ENCODE results near the gene NYAP2. TPM values are rescaled to one million over a fixed set of nuclear protein-coding genes. Genes with fewer than 3 reads are reported as not detected.

The NYAP2 gene
- total RNA-seq, 8 experiments from 2014 or later: 0.13 to 9.2 (median 3.4) TPM

DNA sequence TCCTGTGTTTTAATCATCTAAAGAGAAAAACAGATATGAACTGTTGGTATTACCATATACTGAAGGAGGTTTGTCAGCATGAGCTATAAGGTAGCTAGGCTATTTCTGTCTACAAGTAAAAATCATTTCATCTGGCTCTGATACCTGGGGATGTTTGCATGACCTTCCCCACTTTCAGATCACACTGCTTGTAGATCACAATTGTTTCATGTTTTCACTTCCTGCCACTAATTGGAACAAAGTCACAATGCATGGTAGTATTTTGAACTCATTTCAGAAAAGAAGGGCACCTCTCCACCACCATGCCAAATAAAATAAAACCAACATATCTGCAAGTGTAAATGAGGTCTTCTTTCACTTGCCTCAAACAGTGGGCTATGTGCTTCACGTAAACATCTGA, 37.8 kb downstream of the NYAP2 start:
- peaks cover 9 to 19% of the 10 kb centered on the region in 2 donors for H3K4me1 ChIP-seq (replicated peaks in 1 of 2)
- H3K27ac ChIP-seq: no peak overlapping the region
- in situ Hi-C loops (cut with MboI; ENCODE audit: low pct_unique_long_range_greater_than_20kb in 2 of 9, low sequenced_read_pairs in 9 of 9, unreplicated experiment in 9 of 9): no loop called here
- ATAC-seq (replicated peaks in 6 of 8): no peak
- WGBS, 10 experiments: 0 to 83% (median 83%) methylated on average over 1 of the region's 1 CpG; no CpG with 5 or more reads in 7 of the 10 experiments
- no peak overlapping the region for H3K4me3 ChIP-seq

DNA sequence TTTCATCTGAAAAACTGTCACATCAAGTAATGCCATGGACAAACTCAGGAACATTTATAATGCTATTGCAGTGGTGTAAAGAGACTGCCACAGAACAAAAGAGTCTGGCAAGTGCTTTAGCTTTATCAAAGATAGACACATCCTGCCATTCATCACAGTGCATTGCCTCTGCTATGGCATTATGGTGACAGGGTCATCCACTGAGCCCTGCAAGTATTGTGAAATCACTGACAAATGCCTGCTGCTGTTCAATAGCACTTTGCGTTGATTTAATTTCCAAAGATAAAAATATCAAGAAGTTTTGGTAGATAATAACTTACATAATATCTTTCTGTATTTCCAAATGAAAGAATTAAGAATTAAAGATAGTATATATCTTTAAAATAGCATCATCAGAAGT, 38.7 kb downstream of the NYAP2 start:
- H3K27ac ChIP-seq: no peak overlapping the region
- in situ Hi-C loops (cut with MboI; ENCODE audit: low pct_unique_long_range_greater_than_20kb in 2 of 9, low sequenced_read_pairs in 9 of 9, unreplicated experiment in 9 of 9): no loop called here
- 60 to 100% (median 86%) methylated on average over 1 of the region's 1 CpG; no CpG with 5 or more reads in 3 of the 10 experiments for WGBS, 10 experiments
- no peak overlapping the region for H3K4me3 ChIP-seq
- peaks cover 9 to 21% of the 10 kb centered on the region in 2 donors for H3K4me1 ChIP-seq (replicated peaks in 1 of 2)
- ATAC-seq (replicated peaks in 6 of 8): peak in 5 of 8 experiments; percentile 81 to 91 (median 85)

DNA sequence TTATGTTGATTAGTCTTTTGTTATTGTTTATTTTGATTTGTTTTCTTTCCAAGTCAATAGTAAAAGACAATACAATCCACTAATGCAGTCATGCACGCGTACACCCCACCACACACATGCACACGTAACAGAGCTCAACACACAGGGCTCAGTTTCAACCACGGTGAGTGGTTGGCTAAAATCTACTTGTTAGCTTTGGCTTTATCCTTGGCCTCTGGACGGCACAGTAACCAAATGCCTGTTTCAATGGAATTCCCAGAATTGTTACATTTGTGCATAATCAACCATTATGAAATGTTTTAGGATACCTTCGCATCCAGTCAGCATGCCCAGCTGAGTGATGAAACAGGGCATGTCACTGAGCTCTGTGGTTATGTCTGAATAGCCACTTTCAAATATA, 53.2 kb downstream of the NYAP2 start:
- in situ Hi-C loops (cut with MboI; ENCODE audit: low pct_unique_long_range_greater_than_20kb in 2 of 9, low sequenced_read_pairs in 9 of 9, unreplicated experiment in 9 of 9): no loop called here
- Histone ChIP-seq H3K4me3 (no peak overlapping the region), H3K27ac (no peak overlapping the region), H3K4me1 (replicated peaks in 1 of 2) (peaks cover 6 to 38% of the 10 kb centered on the region in 2 donors)
- WGBS, 10 experiments: 47 to 83% (median 76%) methylated on average over 1 to 6 of the region's 6 CpGs
- ATAC-seq (replicated peaks in 6 of 8): no peak

DNA sequence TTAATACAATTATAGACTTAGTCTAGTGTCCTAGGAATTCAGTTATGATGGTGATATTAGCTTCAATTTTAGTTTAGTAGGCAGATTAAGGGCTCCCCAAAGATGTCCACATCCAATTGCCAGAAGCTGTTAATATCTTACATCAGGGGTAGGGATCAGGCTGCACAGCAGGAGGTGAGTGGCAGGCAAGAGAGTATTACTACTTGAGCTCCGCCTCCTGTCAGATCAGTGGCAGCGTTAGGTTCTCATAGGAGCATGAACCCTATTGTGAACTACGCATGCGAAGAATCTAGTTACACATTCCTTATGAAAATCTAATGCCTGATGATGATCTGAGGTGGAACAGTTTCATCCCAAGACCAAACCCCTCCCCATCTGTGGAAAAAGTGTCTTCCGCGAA, 54.9 kb downstream of the NYAP2 start:
- in situ Hi-C loops (cut with MboI; ENCODE audit: low pct_unique_long_range_greater_than_20kb in 2 of 9, low sequenced_read_pairs in 9 of 9, unreplicated experiment in 9 of 9): no loop called here
- Histone ChIP-seq H3K4me1 (replicated peaks in 1 of 2) (peaks cover 0 to 36% of the 10 kb centered on the region in 2 donors), H3K4me3 (no peak overlapping the region), H3K27ac (no peak overlapping the region)
- ATAC-seq (replicated peaks in 6 of 8): no peak
- 75 to 100% (median 91%) methylated on average over 1 to 6 of the region's 6 CpGs; no CpG with 5 or more reads in 3 of the 10 experiments for WGBS, 10 experiments

DNA sequence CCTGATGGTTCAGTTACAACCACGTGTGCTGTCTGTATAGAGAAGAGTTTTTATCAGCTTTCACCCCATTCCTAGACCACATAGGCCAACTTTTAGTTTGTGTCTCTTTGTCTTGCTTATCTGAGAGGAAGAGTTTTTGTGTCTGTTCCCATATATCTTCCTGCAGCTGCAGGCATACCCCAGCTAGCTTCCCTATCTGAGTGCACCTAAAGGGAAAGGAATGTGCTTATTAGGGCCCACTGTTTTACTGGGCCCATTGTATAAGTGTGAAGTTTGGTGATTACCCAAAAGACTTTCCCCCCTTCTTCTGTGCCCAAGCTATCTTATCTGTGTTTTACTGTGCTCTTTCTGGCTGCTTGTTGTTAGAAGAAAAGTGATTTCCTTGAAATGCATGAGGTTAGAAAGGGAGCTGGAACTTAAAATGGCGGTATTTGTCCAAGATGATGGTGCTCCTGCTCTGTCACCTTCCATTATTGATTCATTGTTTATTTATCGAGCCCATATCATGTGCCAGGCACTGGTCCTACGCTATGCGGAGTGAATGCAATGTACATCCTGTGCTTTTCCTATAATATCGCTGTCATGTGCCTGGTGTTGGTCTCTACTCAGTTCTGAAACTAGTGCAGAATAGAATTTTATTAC, 57.2 kb downstream of the NYAP2 start:
- 17 to 89% (median 78%) methylated on average over 1 to 6 of the region's 6 CpGs; no CpG with 5 or more reads in 1 of the 10 experiments for WGBS, 10 experiments
- Histone ChIP-seq H3K4me3 (no peak overlapping the region), H3K27ac (peak overlapping the region in 1 of 2 donors; percentile 33), H3K4me1 (replicated peaks in 1 of 2) (peaks cover 0 to 36% of the 10 kb centered on the region in 2 donors)
- in situ Hi-C loops (cut with MboI; ENCODE audit: low pct_unique_long_range_greater_than_20kb in 2 of 9, low sequenced_read_pairs in 9 of 9, unreplicated experiment in 9 of 9): no loop called here
- peak in 1 of 8 experiments; percentile 21 for ATAC-seq (replicated peaks in 6 of 8)

DNA sequence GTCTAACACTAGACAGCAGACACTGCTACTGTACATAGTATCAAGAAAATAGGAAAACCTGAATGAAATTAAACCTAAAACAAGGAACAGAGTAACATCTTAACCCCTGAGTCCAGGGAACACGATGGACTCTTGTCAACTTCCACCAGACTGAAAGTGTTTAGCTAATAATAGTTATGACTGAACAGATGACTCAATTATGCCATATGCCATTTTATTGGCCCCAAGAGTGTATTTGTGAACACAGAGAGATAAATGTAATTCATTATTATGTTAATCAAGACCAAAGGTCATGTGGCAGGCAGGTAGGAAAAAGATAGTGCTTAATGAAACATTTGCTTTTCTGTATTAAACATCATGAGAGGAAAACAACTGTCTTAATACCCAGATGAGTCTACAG, 58.0 kb downstream of the NYAP2 start:
- in situ Hi-C loops (cut with MboI; ENCODE audit: low pct_unique_long_range_greater_than_20kb in 2 of 9, low sequenced_read_pairs in 9 of 9, unreplicated experiment in 9 of 9): no loop called here
- peaks cover 2 to 42% of the 10 kb centered on the region in 2 donors for H3K4me1 ChIP-seq (replicated peaks in 1 of 2)
- WGBS, 10 experiments: 0 to 100% (median 22%) methylated on average over 1 of the region's 1 CpG; no CpG with 5 or more reads in 2 of the 10 experiments
- H3K4me3 ChIP-seq: no peak overlapping the region
- peak in 5 of 8 experiments; percentile 71 to 86 (median 78) for ATAC-seq (replicated peaks in 6 of 8)
- H3K27ac ChIP-seq: no peak overlapping the region

DNA sequence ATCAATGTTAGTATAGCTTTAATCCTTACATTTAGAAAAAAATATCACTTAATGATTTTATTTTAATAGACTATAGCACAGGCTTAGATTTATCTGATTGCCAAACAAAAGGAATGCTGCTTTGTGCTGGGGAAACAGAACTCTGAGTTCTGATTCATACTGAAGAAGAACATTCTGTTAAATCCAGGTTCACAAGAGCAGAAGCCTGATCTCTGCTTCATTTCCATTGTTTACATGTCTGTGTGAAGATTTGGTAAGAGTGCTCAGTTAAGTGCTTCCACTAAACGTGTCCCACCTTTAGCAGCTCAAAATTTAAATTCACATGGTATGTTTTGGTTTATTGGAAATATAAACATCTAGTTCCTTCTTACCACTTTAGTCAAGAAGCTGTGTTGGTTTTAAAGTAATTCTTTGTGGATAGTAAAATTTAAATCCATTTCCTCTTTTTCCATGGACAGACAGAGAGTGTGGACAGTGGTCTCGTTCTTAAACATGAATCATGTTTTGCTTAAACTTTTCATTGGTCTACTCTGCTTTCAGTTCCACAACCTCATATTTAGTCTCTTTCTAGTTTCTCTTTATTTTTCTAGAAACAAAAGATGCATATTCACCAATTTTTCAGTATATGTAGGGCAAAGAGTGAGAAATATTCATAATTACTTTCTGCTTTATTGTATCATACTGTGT, 59.1 kb downstream of the NYAP2 start:
- WGBS, 10 experiments: 0 to 100% (median 77%) methylated on average over 2 of the region's 2 CpGs; no CpG with 5 or more reads in 1 of the 10 experiments

DNA sequence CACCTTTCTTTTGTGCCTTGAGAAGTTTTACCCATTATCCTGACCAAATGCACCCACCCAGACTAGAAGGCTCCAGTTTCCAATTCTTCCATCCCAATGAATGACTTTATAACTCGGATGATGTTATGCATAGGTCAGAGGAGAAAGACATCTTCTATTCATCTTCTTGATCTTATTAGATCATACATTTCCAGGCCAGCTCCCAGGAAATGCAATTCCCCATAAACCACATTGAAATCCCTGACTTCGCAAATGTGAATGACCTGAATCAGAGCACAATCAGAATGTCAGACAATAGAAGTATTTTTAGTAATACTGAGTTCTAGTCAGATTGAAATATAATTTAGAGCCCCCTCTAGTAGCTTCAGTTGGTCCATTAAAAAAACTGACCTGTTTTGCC, 62.9 kb downstream of the NYAP2 start:
- H3K4me1 ChIP-seq (replicated peaks in 1 of 2): peaks cover 32 to 59% of the 10 kb centered on the region in 2 donors
- WGBS, 10 experiments: 20 to 80% (median 58%) methylated on average over 1 to 2 of the region's 2 CpGs; no CpG with 5 or more reads in 1 of the 10 experiments
- H3K4me3 ChIP-seq: no peak overlapping the region
- H3K27ac ChIP-seq: peak overlapping the region in 1 of 2 donors; percentile 71
- in situ Hi-C loops (cut with MboI; ENCODE audit: low pct_unique_long_range_greater_than_20kb in 2 of 9, low sequenced_read_pairs in 9 of 9, unreplicated experiment in 9 of 9): no loop called here
- ATAC-seq (replicated peaks in 6 of 8): peak in 5 of 8 experiments; percentile 48 to 77 (median 59)

More for the DNA sequence above, 59.1 kb downstream of the NYAP2 start:
- Histone ChIP-seq H3K4me3 (no peak overlapping the region), H3K4me1 (replicated peaks in 1 of 2) (peaks cover 12 to 53% of the 10 kb centered on the region in 2 donors), H3K27ac (no peak overlapping the region)
- no peak for ATAC-seq (replicated peaks in 6 of 8)
- in situ Hi-C loops (cut with MboI; ENCODE audit: low pct_unique_long_range_greater_than_20kb in 2 of 9, low sequenced_read_pairs in 9 of 9, unreplicated experiment in 9 of 9): no loop called here

DNA sequence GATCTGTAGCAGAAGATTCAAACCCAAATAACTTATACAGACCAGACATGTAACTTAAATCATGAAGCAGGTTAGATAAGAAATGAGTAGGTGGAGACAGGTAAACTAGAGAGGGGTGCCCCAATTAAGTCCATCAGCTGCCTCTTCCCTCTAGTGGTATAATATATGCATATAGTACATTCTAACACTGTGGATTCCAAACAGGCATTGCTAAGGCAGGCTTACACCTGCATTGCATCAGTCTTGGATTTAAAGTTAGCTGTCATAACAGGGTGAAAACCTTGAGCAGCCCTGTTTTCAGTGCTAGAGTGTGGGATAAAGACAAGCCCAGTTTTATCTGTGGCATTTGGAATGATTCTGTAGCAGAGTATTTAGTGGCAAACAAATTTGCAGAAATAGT, 63.4 kb downstream of the NYAP2 start:
- no peak overlapping the region for H3K4me3 ChIP-seq
- H3K27ac ChIP-seq: peak overlapping the region; percentile 2 to 71
- in situ Hi-C loops (cut with MboI; ENCODE audit: low pct_unique_long_range_greater_than_20kb in 2 of 9, low sequenced_read_pairs in 9 of 9, unreplicated experiment in 9 of 9): no loop called here
- ATAC-seq (replicated peaks in 6 of 8): peak in 5 of 8 experiments; percentile 72 to 96 (median 83)
- H3K4me1 ChIP-seq (replicated peaks in 1 of 2): peaks cover 32 to 54% of the 10 kb centered on the region in 2 donors

DNA sequence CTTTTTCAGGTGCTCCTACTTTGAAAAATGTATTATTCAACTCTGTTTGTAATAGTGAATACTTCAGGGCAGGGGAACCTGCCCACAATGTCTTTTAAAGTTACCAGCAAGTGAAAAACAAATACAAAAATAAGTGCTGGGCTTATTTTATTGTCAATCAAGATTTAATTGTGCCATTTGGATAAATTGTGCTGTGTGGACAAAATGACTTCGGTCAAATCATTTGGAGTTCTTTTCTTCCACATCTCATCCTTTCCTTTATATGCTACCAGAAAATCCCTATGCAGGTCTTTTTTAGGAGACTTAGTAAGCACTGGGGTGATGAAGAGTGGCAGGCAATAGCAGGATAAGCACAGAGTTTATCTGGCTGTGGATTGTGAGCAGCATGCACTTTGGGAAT, 63.9 kb downstream of the NYAP2 start:
- in situ Hi-C loops (cut with MboI; ENCODE audit: low pct_unique_long_range_greater_than_20kb in 2 of 9, low sequenced_read_pairs in 9 of 9, unreplicated experiment in 9 of 9): no loop called here
- H3K27ac ChIP-seq: peak overlapping the region; percentile 23 to 71
- H3K4me1 ChIP-seq (replicated peaks in 1 of 2): peaks cover 32 to 52% of the 10 kb centered on the region in 2 donors
- WGBS, 10 experiments: 30 to 100% (median 93%) methylated on average over 1 of the region's 1 CpG; no CpG with 5 or more reads in 4 of the 10 experiments
- no peak for ATAC-seq (replicated peaks in 6 of 8)
- H3K4me3 ChIP-seq: no peak overlapping the region

DNA sequence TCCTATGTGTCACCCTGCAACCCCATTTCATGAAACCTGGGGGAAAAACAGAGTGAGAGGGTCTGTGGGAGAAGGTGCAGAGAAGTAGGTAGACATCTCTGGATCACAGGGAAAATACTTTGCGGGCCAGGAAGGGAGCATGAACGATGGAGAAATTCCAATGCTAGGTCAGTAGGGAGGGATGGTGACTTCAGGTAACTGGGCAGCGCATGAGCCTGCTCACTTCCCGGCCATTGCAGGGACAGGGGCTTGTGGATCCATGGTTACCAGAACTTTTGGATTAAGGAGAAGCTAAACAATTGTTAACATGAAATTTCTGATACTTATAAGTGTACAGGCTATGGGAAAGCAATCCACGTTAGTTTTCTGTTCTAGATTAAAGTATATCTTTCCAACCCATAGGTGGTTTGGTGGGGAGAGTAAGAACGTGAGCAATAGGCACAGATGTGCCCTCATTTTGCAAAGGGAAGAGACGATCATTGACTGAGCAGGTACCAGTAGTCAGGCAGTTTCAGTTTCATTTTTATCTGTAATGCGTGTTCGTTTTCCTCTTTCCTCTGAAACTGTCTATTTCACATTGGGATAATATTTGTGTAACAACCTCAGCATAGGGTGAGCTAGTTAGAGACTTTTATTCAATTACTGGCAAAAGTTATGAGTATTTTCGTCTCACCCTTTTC, 65.0 kb downstream of the NYAP2 start:
- H3K4me1 ChIP-seq (replicated peaks in 1 of 2): peaks cover 32 to 46% of the 10 kb centered on the region in 2 donors
- no peak for ATAC-seq (replicated peaks in 6 of 8)
- H3K27ac ChIP-seq: peak overlapping the region in 1 of 2 donors; percentile 71
- H3K4me3 ChIP-seq: no peak overlapping the region
- WGBS, 10 experiments: 0 to 100% (median 85%) methylated on average over 1 to 10 of the region's 10 CpGs
- in situ Hi-C loops (cut with MboI; ENCODE audit: low pct_unique_long_range_greater_than_20kb in 2 of 9, low sequenced_read_pairs in 9 of 9, unreplicated experiment in 9 of 9): no loop called here

DNA sequence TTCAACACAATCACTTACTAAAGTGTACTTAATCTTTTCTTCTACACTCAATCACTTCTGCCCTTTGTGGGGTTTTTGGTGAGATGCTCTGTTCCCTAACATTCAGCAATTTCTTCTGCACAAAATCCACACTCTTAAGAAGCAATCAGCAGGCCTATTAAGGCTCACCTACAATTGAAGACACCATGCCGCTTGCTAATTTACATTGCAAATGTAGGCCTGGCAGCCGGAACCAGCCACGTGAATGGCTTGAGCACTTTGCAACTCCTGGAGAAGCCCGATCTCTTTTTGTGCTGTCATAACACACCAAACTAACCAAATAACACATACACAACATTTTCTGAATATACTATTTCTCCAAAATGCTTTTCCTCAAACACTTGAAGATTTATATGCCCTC, 66.3 kb downstream of the NYAP2 start:
- ATAC-seq (replicated peaks in 6 of 8): peak in 3 of 8 experiments; percentile 14 to 46 (median 20)
- Histone ChIP-seq H3K4me1 (replicated peaks in 1 of 2) (peaks cover 32 to 46% of the 10 kb centered on the region in 2 donors), H3K4me3 (no peak overlapping the region), H3K27ac (no peak overlapping the region)
- in situ Hi-C loops (cut with MboI; ENCODE audit: low pct_unique_long_range_greater_than_20kb in 2 of 9, low sequenced_read_pairs in 9 of 9, unreplicated experiment in 9 of 9): no loop called here
- 17 to 77% (median 37%) methylated on average over 1 to 4 of the region's 4 CpGs; no CpG with 5 or more reads in 3 of the 10 experiments for WGBS, 10 experiments
